H1 (cell line): ENCODE data around the gene KCNJ9.

ENCODE experiments used
- CBX8 ChIP-seq: fragments of 300-800, 300-1000 bp; sonication (generic); IDR thresholded peaks from 2 replicates; pipeline ENCODE4 v1.7.1; 2016; ENCODE audit warnings: low read depth, low read length, borderline replicate concordance
- CREB1 ChIP-seq: IDR thresholded peaks from 2 replicates; pipeline ENCODE4 v1.6.1; 2012; ENCODE audit warnings: inconsistent platforms
- HDAC2 ChIP-seq, 2 experiments: fragments of 300-600 bp in 1 of 2; sonication (generic) in 1 of 2; IDR thresholded peaks; 2 replicates each; pipeline ENCODE4 v1.6.1; 2011 to 2012; ENCODE audit warnings: low read depth in 2 of 2, low read length in 2 of 2, mild to moderate bottlenecking in 2 of 2, moderate library complexity in 2 of 2, borderline replicate concordance in 1 of 2, inconsistent platforms in 1 of 2
- NRF1 ChIP-seq: IDR thresholded peaks from 2 replicates; pipeline ENCODE4 v1.6.1; 2011; ENCODE audit warnings: mild to moderate bottlenecking, low read depth, low read length, improper control_type of control experiment
- POLR2A ChIP-seq, 2 experiments: IDR thresholded peaks; 1 replicate in 1 of 2; 2 replicates in 1 of 2; pipeline ENCODE4 v1.6.1; 2011; ENCODE audit warnings: low read depth in 2 of 2, low read length in 2 of 2, mild to moderate bottlenecking in 2 of 2; ENCODE audit errors: control extremely low read depth in 1 of 2
- POLR2AphosphoS5 ChIP-seq: IDR thresholded peaks from 2 replicates; pipeline ENCODE4 v1.6.1; 2011; ENCODE audit warnings: low read depth, low read length
- SRF ChIP-seq: IDR thresholded peaks from 2 replicates; pipeline ENCODE4 v1.6.1; 2011; ENCODE audit warnings: mild to moderate bottlenecking, low read depth, low read length, moderate library complexity
- SUZ12 ChIP-seq: fragments of 200-600 bp; sonication (generic); IDR thresholded peaks from 2 replicates; pipeline ENCODE4 v1.6.1; 2012; ENCODE audit warnings: mild to moderate bottlenecking, inconsistent platforms, low read length, moderate library complexity, mixed read lengths
- TF ChIP-seq, protein P1 (sequence below), 3 experiments: IDR thresholded peaks; 1 replicate in 2 of 3; 2 replicates in 1 of 3; pipeline versions ENCODE4 v1.5.1 to v1.6.1; 2011; ENCODE audit warnings: low read length in 3 of 3, mild to moderate bottlenecking in 3 of 3, inconsistent platforms in 2 of 3, low read depth in 1 of 3, moderate library complexity in 1 of 3; ENCODE audit not compliant: insufficient read depth in 1 of 3; ENCODE audit errors: control extremely low read depth in 1 of 3

DNA sequence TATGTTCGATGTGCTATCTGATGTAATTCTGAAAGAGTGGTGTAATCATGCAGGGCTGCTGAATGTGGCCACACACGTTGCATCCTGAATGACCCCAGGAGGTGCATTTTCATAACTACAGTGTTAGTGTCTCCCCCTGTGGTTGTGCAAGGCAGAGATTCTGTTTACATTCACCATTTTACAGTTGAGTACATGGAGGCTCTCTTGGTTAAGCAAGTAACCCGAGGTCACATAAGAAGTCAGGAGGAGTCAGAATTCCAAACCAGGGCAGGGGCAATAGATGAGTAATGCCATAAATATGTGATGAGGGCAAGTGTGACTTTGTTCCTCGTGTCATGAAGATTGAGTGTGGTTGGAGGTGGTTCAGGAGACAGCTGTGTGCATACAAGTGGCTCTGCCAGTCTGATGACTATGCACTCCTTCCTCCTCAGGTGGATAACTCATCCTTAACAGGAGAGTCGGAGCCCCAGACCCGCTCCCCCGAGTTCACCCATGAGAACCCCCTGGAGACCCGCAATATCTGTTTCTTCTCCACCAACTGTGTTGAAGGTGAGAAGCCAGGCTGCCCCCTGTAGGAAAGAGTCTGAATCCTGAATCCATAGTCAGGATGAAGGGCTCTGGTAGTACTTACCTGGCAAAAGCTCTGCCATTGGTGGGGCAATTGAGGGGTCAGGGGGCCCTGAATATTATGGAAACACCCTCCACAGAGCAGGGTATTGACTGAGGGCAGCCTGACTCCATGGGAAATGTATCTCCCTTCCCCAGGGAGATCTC lies 43.6 kb downstream of the KCNJ9 start:
- TF ChIP-seq HDAC2 (IDR thresholded peaks at IDR 0.05; ENCODE audit: borderline replicate concordance in 1 of 2, low read depth in 2 of 2, low read length in 2 of 2), result no peak
- no peak for TF ChIP-seq CREB1
- TF ChIP-seq NRF1, result no peak
- no peak for TF ChIP-seq SUZ12
- TF ChIP-seq, protein P1, sequence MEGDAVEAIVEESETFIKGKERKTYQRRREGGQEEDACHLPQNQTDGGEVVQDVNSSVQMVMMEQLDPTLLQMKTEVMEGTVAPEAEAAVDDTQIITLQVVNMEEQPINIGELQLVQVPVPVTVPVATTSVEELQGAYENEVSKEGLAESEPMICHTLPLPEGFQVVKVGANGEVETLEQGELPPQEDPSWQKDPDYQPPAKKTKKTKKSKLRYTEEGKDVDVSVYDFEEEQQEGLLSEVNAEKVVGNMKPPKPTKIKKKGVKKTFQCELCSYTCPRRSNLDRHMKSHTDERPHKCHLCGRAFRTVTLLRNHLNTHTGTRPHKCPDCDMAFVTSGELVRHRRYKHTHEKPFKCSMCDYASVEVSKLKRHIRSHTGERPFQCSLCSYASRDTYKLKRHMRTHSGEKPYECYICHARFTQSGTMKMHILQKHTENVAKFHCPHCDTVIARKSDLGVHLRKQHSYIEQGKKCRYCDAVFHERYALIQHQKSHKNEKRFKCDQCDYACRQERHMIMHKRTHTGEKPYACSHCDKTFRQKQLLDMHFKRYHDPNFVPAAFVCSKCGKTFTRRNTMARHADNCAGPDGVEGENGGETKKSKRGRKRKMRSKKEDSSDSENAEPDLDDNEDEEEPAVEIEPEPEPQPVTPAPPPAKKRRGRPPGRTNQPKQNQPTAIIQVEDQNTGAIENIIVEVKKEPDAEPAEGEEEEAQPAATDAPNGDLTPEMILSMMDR (IDR thresholded peaks at IDR 0.05; ENCODE audit: control extremely low read depth in 1 of 3, insufficient read depth in 1 of 3, low read depth in 1 of 3, low read length in 3 of 3), result peak in 2 of 3 experiments; percentile 25 to 39; a peak in 3 of 4 replicates
- no peak for TF ChIP-seq POLR2AphosphoS5
- TF ChIP-seq CBX8, result no peak
- no peak for TF ChIP-seq POLR2A (IDR thresholded peaks at IDR 0.05; ENCODE audit: control extremely low read depth in 1 of 2, low read depth in 2 of 2, low read length in 2 of 2)
- no peak for TF ChIP-seq SRF
